Lower leg skin (tissue), 3 donors: ENCODE data around the gene CLDN7.

Experiments
- CTCF ChIP-seq, 3 donors: fragments of 450-650 bp; IDR thresholded peaks; one replicate each; pipeline ENCODE4 v1.5.1; 2016; ENCODE audit warnings: antibody characterized with exemption in 3 of 3, mild to moderate bottlenecking in 3 of 3, moderate library complexity in 2 of 3
- POLR2A ChIP-seq, 2 donors: fragments of 450-650 bp; IDR thresholded peaks; one replicate each; pipeline ENCODE4 v1.6.1; 2016 to 2017; ENCODE audit warnings: antibody characterized with exemption in 2 of 2, mild to moderate bottlenecking in 1 of 2, moderate library complexity in 1 of 2

- TF ChIP-seq POLR2A (IDR thresholded peaks at IDR 0.05) (no peak), CTCF (IDR thresholded peaks at IDR 0.05) (no peak)
These were observed 1.5 kb upstream of the CLDN7 start for GRCh38 chr17:7263801-7264078.
